ENCODE results near the gene CNTNAP2. TPM values are rescaled to one million over a fixed set of nuclear protein-coding genes. Genes with fewer than 3 reads are reported as not detected.

Gene CNTNAP2
- total RNA-seq, 1 experiment from 2014 or later, result 64.5 TPM

- H3K18ac ChIP-seq (ENCODE audit: insufficient read length, low read depth, low read length), result no peak overlapping the region
- H3K4me3 Mint-ChIP-seq, result no peak overlapping the region
- no peaks in the 10 kb centered on the region for H3K23me2 ChIP-seq (ENCODE audit: insufficient read length, low read depth, low read length, poor library complexity, severe bottlenecking)
- H3K4me1 ChIP-seq (ENCODE audit: insufficient read depth, low read length), result no peaks in the 10 kb centered on the region
- H3K9ac ChIP-seq (ENCODE audit: extremely low read depth, insufficient read length, low read length), result no peak overlapping the region
- no peak overlapping the region for H3K27ac ChIP-seq (ENCODE audit: insufficient read length, low read depth, low read length)
- H3K27ac Mint-ChIP-seq, result no peak overlapping the region
- no peaks in the 10 kb centered on the region for H3K9me3 ChIP-seq (ENCODE audit: control insufficient read depth, low read depth, low read length)
- H2AK5ac ChIP-seq (ENCODE audit: insufficient read length, low read length), result no peak overlapping the region
- peaks cover 0 to 2% (median 0%) of the 10 kb centered on the region in 3 experiments; a peak in 3 of 7 replicates for H3K36me3 Mint-ChIP-seq (ENCODE audit: insufficient read depth in 1 of 3, low read depth in 3 of 3)
- TF ChIP-seq CTCF (conservative IDR thresholded peaks at IDR 0.05), result no peak
- no peak overlapping the region for H2BK12ac ChIP-seq (ENCODE audit: insufficient read length, low read depth, low read length)
- no peak overlapping the region for H3K4ac ChIP-seq (ENCODE audit: low read depth, low read length)
- no peak overlapping the region for H3K23ac ChIP-seq (ENCODE audit: insufficient read length, low read depth, low read length)
- no peak overlapping the region for H4K5ac ChIP-seq (ENCODE audit: insufficient read length, low read depth, low read length)
- H4K8ac ChIP-seq (replicated peaks; ENCODE audit: insufficient read length, low read depth, low read length), result no peak overlapping the region
- no peak overlapping the region for H2BK5ac ChIP-seq (ENCODE audit: insufficient read length, low read length)
- no peak for DNase-seq
- no peaks in the 10 kb centered on the region for H3K27me3 Mint-ChIP-seq (ENCODE audit: low read depth)
- H2BK20ac ChIP-seq (ENCODE audit: low read depth, low read length, poor library complexity, severe bottlenecking), result no peak overlapping the region
- no peaks in the 10 kb centered on the region for H3K79me2 ChIP-seq (ENCODE audit: insufficient read depth, low read length)
- H2BK120ac ChIP-seq (ENCODE audit: low read depth, low read length, poor library complexity, severe bottlenecking), result no peak overlapping the region
- no peak overlapping the region for H3K14ac ChIP-seq (ENCODE audit: insufficient read depth, low read length)
- no CpG with 5 or more reads among the region's 6 CpGs for WGBS (ENCODE audit: extremely low coverage, insufficient read length, low lambda C conversion rate)
- H3K79me1 ChIP-seq (ENCODE audit: insufficient read depth, low read depth, low read length, poor library complexity, severe bottlenecking), result no peaks in the 10 kb centered on the region
- no peaks in the 10 kb centered on the region for H3K27me3 ChIP-seq (ENCODE audit: insufficient read depth, low read length)
- H3T11ph ChIP-seq (ENCODE audit: low read length), result no peak overlapping the region
- no peak overlapping the region for H2BK15ac ChIP-seq (ENCODE audit: low read depth, low read length)
- H3K4me1 Mint-ChIP-seq, result no peaks in the 10 kb centered on the region
- H4K91ac ChIP-seq (ENCODE audit: insufficient read length, low read depth, low read length), result no peak overlapping the region
- peaks cover 5 to 8% of the 10 kb centered on the region in 2 experiments; a peak in 2 of 5 replicates for H3K9me3 Mint-ChIP-seq
- no peaks in the 10 kb centered on the region for H4K20me1 ChIP-seq (ENCODE audit: control insufficient read depth, insufficient read depth, insufficient read length)
- H3K56ac ChIP-seq (ENCODE audit: insufficient read length, low read depth, low read length), result no peak overlapping the region
- H2AFZ ChIP-seq (ENCODE audit: low read length), result no peak overlapping the region
- no peak overlapping the region for H3K4me2 ChIP-seq (ENCODE audit: insufficient read depth, insufficient read length, low read length)
Observed at GRCh38 chr7:146494952-146495596, 378.5 kb downstream of the CNTNAP2 start.
